HG02588 (cell line): Measurements from ENCODE around the gene CDC37.

Experiments
- ATAC-seq: cut with Tn5 transposase; IDR thresholded peaks from one replicate; pipeline ENCODE4 v1.9.1; 2021; ENCODE audit warnings: mild to moderate bottlenecking, moderate library complexity; ENCODE audit not compliant: unreplicated experiment

The CDC37 gene

DNA sequence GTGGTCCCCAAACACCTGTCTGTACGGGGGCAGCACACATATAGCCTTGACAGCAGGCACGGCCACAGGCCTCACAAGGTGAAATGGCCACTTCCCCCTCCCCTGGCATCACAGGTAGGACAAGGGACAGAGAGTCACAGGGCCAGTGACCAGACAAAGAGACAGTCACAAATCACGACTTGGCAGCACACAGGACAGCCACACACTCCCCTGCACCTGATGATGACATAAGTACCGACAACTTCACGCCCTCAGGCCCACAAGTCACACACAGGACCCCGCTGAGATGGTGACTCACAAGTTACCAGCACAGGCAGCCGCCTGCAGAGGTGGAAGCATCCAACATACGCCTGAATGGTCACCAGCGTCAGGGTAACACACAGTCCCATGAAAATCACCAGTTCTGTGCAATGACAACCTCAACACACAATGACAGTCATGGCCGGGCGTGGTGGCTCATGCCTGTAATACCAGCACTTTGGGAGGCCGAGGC is 39.5 kb downstream of the CDC37 start:
- no peak for ATAC-seq

DNA sequence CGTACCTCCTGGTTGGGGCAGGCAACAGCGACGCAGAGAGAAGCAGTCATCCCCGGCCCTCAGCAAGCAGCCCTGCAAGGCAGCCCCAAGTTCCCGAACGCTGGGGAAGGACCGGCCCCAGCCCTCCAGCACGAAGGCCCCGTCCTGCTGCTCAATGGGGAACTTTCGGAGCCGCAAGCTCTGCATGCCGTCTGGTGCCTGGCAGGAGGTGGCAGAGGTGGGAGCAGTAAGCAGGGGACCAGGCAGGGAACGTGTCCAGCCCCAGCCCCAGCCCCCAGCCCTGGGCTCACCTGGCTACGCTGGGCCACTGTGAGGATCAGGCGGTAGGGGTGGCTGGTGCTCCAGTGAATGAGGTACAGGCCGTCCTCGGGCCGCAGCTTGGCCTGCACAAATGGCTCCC is 41.1 kb downstream of the CDC37 start:
- no peak for ATAC-seq

- ATAC-seq = no peak
These were observed 41.8 kb downstream of the CDC37 start for GRCh38 chr19:10361569-10362011.

GRCh38 chr19:10356431-10356830 is 46.9 kb downstream of the CDC37 start:
- ATAC-seq = no peak

GRCh38 chr19:10353793-10354391 is 49.5 kb downstream of the CDC37 start:
- ATAC-seq = no peak

- no peak for ATAC-seq
These were observed 50.3 kb downstream of the CDC37 start for GRCh38 chr19:10352764-10353671.

DNA sequence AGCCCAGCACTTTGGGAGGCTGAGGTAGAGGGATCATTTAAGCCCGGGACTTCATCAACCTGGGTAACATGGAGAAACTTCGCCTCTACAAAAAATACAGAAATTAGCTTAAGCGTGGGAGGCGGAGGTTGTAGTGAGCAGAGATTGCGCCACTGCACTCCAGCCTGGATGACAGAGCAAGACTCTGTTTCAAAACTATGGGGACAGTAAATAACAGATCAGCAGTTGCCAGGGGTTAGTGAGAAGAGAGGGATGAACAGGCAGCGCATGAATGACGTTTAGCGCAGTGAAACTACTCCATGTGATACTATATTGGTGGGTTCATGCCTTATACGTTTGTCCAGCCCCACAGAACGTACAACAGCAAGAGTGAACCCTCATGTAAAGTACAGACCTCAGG is 56.8 kb downstream of the CDC37 start:
- ATAC-seq = no peak

GRCh38 chr19:10344780-10345179 is 58.6 kb downstream of the CDC37 start:
- ATAC-seq = no peak

- no peak for ATAC-seq
These were observed 59.8 kb downstream of the CDC37 start for GRCh38 chr19:10343495-10343894.
